HAP-1 (cell line): ENCODE data around the gene ERO1B.

ENCODE experiments used
- DNase-seq, 2 experiments: peaks; one replicate each; pipeline ENCODE4 v3.0.0-alpha.2; 2016 to 2020; ENCODE audit warnings: low spot score in 2 of 2
- H3K27me3 ChIP-seq: fragments of 250-450 bp; sonication (Bioruptor Pico); 2 replicates; pipeline ENCODE4 v1.5.1; 2020; ENCODE audit warnings: low read depth, mild to moderate bottlenecking, moderate library complexity
- H3K36me3 ChIP-seq: fragments of 250-450 bp; sonication (Bioruptor Pico); replicated peaks from 2 replicates; pipeline ENCODE4 v1.5.1; 2020; ENCODE audit warnings: mild to moderate bottlenecking
- H3K4me1 ChIP-seq: fragments of 250-450 bp; sonication (Bioruptor Pico); 2 replicates; pipeline ENCODE4 v1.5.1; 2020; ENCODE audit warnings: mild to moderate bottlenecking
- H3K4me3 ChIP-seq: fragments of 250-450 bp; sonication (Bioruptor Pico); 2 replicates; pipeline ENCODE4 v1.5.1; 2020; ENCODE audit warnings: mild to moderate bottlenecking, moderate library complexity
- H3K9me3 ChIP-seq: fragments of 250-450 bp; sonication (Bioruptor Pico); 2 replicates; pipeline ENCODE4 v1.5.1; 2020; ENCODE audit warnings: mild to moderate bottlenecking, moderate library complexity
- in situ Hi-C: fragments of 300-500 bp; cut with MboI; formaldehyde crosslinking; loops from 3 replicates; pipeline ENCODE4 v1.14.3; 2020; ENCODE audit warnings: low sequenced_read_pairs, inconsistent platforms, mixed read lengths

The ERO1B gene

DNA sequence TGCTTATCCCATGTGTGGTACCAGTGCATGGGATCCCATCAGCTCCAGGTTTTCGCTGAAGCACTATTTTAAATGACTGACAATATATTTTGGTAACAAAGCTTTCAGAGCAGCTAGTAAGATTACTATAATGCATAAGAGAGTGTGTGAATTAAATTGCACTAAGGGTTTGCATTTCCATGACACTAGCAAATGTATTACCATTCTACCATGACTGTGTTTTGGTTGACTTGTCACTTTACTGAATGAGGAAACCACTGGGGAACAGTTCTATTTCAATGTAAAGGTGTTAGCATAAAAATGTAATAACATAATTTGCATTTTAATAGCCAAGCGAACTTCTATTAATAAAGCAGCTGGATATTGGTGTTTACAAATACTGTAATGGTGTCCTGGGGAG lies 31.7 kb upstream of the ERO1B start:
- Histone ChIP-seq H3K4me1 (peaks cover 12% of the 10 kb centered on the region), H3K27me3 (no peaks in the 10 kb centered on the region), H3K36me3 (no peaks in the 10 kb centered on the region), H3K9me3 (no peaks in the 10 kb centered on the region), H3K4me3 (no peak overlapping the region)
- DNase-seq: peak; percentile 28 to 88
- in situ Hi-C loops: no loop called here

DNA sequence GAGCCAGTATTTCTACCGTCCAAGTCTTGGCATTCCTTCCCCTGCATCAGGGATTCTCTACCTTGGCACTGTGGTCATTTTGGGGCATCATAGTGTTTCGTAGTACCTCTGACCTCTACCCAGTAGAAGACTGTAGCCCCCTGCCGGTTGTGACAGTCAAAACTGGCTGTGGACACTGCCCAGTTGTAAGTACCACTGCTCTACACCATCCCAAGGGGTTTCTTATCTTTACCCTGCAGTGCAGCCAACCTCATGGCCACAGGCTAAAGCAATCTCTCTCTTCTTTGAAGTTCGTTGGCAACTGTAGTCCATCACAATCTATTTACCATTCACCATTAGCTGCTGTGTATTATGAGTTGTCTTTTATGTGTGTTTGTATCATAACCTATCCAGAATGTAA lies 29.3 kb upstream of the ERO1B start:
- Histone ChIP-seq H3K4me1 (peaks cover 12% of the 10 kb centered on the region), H3K9me3 (no peaks in the 10 kb centered on the region), H3K4me3 (no peak overlapping the region), H3K27me3 (no peaks in the 10 kb centered on the region), H3K36me3 (no peaks in the 10 kb centered on the region)
- peak in 1 of 2 experiments; percentile 15 for DNase-seq
- in situ Hi-C loops: no loop called here

DNA sequence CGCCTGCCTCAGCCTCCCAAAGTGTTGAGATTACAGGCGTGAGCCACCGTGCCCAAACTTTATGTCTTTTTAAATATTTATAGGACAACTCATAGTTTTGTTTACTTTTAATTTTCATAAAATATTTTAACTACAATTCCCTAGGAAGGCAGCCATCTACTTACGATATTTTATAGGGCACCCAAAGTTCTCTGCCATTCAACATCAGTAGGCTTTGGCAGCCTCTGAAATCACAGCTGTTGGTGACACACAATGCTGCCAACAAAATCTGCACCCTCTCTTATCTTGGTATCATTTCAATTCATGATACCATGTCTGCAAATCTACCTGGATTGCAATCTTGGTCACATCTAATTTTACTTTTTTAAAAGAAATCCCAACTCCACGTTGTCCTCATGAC lies 27.1 kb upstream of the ERO1B start:
- no peak for DNase-seq
- Histone ChIP-seq H3K4me3 (no peak overlapping the region), H3K4me1 (peaks cover 6% of the 10 kb centered on the region), H3K27me3 (no peaks in the 10 kb centered on the region), H3K36me3 (no peaks in the 10 kb centered on the region), H3K9me3 (no peaks in the 10 kb centered on the region)
- in situ Hi-C loops: no loop called here

DNA sequence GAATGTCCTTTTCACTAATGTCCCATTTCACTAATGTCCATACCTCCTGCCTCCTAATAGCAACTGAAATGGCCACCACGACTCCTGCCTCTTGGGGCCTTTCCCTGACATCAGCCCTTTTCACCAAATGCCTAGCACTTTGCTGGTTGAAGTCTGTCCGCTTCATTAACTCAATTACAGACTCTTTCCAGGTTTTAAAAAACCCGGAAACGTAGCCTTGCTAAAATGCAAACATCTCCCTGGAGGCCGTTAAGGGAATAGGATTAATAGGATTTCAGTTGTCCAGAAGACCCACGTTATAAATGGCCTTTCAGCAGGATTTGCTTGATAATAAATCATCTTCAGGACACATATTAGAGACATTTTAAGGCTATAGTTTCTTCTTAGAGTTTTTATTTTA lies 25.7 kb upstream of the ERO1B start:
- no peak for DNase-seq
- Histone ChIP-seq H3K9me3 (no peaks in the 10 kb centered on the region), H3K4me3 (no peak overlapping the region), H3K4me1 (no peaks in the 10 kb centered on the region), H3K27me3 (no peaks in the 10 kb centered on the region), H3K36me3 (no peaks in the 10 kb centered on the region)
- in situ Hi-C loops: no loop called here

DNA sequence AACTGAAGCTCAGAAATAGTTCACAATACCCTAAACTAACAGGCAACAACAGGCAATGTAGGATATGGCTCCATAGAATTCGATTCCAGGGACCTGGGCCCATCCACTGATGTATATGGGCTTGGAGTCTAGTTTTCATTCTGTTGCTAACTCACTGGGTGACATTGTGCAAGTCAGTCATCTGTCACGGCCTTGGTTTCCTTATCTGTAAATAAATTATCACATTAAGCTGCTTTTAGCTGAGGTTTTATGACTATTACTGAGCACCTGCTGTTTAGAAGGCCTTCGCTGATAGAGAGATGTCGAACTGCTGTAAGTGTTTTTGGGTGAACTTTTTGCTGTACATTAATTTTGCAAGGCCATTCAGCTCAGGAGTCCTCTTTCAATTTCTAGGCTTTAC lies 22.9 kb upstream of the ERO1B start:
- H3K4me3 ChIP-seq: no peak overlapping the region
- in situ Hi-C loops: no loop called here
- H3K4me1 ChIP-seq: no peaks in the 10 kb centered on the region
- no peaks in the 10 kb centered on the region for H3K36me3 ChIP-seq
- DNase-seq: no peak
- no peaks in the 10 kb centered on the region for H3K9me3 ChIP-seq
- no peaks in the 10 kb centered on the region for H3K27me3 ChIP-seq

DNA sequence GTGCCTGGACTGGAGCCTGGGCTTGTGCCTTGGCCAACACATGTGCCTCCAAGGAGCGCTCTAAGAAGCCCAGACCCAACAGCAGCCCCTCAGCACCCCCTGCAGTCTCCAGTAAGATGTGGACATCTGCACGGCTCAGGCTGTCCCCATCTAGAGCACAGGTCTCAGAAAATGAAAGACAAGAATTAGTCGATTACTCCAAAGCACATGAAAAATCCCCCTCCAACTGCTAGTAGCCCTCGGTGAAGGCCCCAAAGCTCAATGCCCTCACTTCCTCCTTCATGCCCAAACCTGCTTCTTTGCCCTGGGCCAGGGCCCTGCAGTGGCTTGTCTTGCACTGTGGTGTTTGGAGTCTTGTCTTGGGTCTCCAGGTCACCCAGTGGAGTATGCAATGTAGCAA lies 21.9 kb upstream of the ERO1B start:
- Histone ChIP-seq H3K4me3 (no peak overlapping the region), H3K36me3 (no peaks in the 10 kb centered on the region), H3K4me1 (no peaks in the 10 kb centered on the region), H3K9me3 (no peaks in the 10 kb centered on the region), H3K27me3 (no peaks in the 10 kb centered on the region)
- in situ Hi-C loops: no loop called here
- no peak for DNase-seq

DNA sequence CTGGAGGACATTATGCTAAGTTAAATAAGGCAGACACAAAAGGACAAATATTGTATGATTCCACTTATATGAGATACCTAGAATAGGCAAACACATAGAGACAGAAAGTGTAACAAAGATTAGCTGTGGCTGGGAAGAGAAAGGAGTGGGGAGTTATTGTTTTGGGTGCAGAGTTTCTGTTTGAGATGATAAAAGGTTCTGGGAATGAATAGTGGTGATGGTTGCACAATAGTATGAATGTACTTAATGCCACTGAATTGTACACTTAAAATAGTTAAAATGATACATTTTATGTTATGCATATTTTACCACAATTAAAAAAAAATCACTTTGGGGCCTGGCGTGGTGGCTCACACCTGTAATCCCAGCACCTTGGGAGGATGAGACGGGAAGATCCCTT lies 21.2 kb upstream of the ERO1B start:
- Histone ChIP-seq H3K4me3 (no peak overlapping the region), H3K9me3 (no peaks in the 10 kb centered on the region), H3K36me3 (no peaks in the 10 kb centered on the region), H3K4me1 (no peaks in the 10 kb centered on the region), H3K27me3 (no peaks in the 10 kb centered on the region)
- no peak for DNase-seq
- in situ Hi-C loops: no loop called here

DNA sequence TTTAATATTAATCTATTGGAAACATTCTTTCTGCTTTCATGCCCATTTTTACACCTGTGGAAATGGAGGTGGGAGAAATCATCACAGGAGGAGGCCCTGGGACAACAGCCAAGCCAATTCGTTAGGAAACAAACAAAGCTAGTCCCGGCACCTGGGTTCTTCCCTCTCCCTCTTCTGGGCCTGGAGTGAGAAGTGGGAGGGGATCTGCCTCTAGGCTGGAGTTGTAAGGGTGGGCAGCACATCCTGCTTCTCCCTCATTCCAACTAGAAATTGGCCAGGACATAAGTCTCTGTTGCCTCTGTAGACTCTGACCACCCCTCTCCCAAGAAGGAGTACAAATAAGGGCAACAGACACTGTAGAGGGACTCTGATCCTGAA lies 20.2 kb upstream of the ERO1B start:
- in situ Hi-C loops: no loop called here
- Histone ChIP-seq H3K9me3 (no peaks in the 10 kb centered on the region), H3K4me3 (no peak overlapping the region), H3K27me3 (no peaks in the 10 kb centered on the region), H3K4me1 (no peaks in the 10 kb centered on the region), H3K36me3 (no peaks in the 10 kb centered on the region)
- no peak for DNase-seq

DNA sequence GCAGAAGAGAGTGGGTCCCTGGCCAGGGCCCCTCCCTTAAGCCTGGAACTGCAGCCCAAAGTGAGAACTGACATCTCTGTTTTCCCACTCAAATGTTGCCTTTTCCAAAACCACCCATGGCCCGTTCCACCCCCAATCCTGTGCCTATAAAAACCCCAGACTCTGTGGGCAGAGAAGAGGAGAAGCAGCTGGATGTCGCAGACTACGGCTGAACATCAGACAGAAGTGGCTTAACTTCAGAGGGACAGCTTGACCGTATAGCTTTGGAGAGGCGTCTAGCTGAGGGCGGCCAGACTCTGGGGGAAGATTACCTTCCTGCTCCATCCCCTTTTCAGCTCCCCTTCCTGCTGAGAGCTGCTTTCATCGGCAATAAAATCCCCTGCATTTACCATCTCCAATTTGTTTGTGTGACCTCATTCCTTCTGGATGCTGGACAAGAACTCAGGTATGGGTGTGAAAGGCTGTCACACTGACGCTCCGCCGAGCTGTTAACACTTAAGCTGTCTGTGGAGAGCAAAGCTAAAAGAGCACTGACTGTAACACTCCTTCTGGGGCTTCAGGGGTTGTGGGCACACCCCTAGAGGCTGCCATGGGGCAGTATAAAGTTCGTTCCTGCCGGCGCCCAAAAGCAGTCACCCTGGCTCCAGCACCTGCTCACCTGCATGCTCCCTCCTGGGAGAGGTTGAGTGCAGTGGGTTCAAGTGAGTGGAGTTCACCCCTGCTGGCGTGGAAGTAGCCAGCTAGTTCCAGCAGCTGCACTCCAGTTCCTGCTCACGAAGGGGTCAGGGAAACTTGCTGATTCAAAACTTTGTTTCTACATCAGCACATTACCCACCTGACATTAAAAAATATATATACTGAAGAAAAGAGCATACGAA lies 19.6 kb upstream of the ERO1B start:
- no peak for DNase-seq
- no peaks in the 10 kb centered on the region for H3K27me3 ChIP-seq
- in situ Hi-C loops: no loop called here
- no peak overlapping the region for H3K4me3 ChIP-seq
- H3K9me3 ChIP-seq: no peaks in the 10 kb centered on the region
- no peaks in the 10 kb centered on the region for H3K36me3 ChIP-seq
- no peaks in the 10 kb centered on the region for H3K4me1 ChIP-seq

DNA sequence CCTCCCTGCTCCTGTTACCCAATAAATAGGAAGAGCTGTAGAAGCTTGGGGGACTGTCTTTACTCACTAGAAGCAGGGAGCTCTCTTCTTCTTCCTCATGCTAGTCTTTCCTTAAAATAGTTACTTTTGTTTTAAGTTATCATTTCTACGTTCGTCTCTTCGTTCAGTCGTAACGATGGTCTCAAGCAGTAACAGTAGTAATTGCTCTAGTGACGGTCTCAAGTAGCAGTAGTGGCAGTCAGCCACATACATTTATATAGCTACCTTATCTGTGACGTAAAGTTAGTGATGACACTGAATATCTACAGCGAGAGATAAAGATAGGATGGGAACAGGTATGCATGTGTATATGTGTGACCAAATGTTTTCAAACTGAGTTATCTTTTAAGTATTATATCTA lies 15.4 kb upstream of the ERO1B start:
- no peak for DNase-seq
- Histone ChIP-seq H3K27me3 (no peaks in the 10 kb centered on the region), H3K4me1 (no peaks in the 10 kb centered on the region), H3K4me3 (no peak overlapping the region), H3K9me3 (no peaks in the 10 kb centered on the region), H3K36me3 (no peaks in the 10 kb centered on the region)
- in situ Hi-C loops: no loop called here

DNA sequence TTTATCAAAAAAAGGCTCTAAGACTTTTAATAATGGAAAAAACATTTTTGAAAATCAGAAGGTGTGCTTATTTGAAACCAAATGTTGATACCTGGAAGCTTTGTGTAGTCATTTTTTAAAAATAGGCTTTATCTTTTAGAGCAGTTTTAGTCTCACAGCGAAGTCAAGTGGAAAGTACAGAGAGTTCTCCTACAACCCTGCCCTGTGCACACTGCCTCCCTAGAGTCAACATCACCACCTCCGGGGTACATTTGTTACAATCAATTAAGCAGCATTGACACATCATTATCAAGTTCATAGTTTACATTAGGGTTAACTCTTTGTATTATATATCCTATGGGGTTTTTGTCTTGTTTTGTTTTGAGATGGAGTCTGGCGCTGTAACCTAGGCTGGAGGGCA lies 10.7 kb upstream of the ERO1B start:
- Histone ChIP-seq H3K9me3 (no peaks in the 10 kb centered on the region), H3K4me3 (no peak overlapping the region), H3K27me3 (0 out of 2 replicates have a peak, but pooled peaks cover 3% of the 10 kb centered on the region), H3K36me3 (no peaks in the 10 kb centered on the region), H3K4me1 (peaks cover 2% of the 10 kb centered on the region; the same call in 1 of the 2 replicates)
- DNase-seq: no peak
- in situ Hi-C loops: no loop called here

DNA sequence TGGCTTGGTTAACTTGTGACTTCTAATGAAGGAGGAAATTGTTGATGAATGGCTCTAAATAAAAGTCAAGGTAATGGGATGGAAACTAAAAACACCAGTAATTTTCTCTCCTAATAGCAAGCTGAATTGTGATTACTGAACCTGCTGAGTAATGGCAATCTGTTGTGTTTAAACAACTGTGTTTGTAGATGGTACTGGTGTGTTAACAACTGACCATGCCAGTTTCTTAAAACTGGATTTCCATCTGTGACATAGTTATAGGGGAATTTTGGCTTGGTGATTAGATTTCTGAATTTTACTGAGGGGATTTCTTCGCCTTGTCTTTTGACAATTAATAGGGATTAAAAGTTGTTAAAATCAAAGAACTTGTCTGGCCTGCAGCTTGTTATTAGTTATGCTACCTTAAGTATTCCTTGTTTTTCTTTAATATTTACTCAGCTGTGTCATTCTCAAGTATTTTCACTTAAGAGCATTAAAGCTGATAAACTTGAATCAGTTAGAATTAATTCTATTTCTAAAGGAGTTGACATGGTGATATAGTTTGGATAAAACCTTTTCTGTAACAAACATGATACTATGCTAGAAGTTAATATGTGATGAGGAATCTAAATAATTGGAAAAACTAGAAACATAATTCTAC lies 7.9 kb upstream of the ERO1B start:
- no peaks in the 10 kb centered on the region for H3K9me3 ChIP-seq
- DNase-seq: no peak
- H3K36me3 ChIP-seq: no peaks in the 10 kb centered on the region
- in situ Hi-C loops: no loop called here
- peaks cover 4% of the 10 kb centered on the region; the same call in 1 of the 2 replicates for H3K4me1 ChIP-seq
- no peak overlapping the region for H3K4me3 ChIP-seq
- H3K27me3 ChIP-seq: 0 out of 2 replicates have a peak, but pooled peaks cover 3% of the 10 kb centered on the region

DNA sequence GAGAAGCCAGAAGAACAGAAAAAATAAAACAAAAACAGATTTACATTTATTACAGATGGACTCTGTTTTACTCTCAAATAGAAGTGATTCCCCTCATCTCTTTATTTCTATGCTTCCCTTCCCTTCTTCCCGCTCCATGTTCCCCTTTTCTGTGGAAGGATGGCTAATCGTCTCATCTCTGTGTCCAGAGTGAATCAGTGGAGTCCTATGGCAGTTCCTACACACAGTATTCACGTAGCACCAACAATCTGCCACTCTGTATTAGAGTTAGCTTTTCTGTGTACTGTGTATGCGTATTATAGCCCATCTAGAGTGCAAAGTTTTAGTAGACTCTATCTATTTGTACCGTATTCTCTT lies 6.8 kb upstream of the ERO1B start:
- Histone ChIP-seq H3K4me1 (peaks cover 11% of the 10 kb centered on the region), H3K9me3 (no peaks in the 10 kb centered on the region), H3K36me3 (no peaks in the 10 kb centered on the region), H3K27me3 (0 out of 2 replicates have a peak, but pooled peaks cover 3% of the 10 kb centered on the region), H3K4me3 (no peak overlapping the region)
- no peak for DNase-seq
- in situ Hi-C loops: no loop called here

DNA sequence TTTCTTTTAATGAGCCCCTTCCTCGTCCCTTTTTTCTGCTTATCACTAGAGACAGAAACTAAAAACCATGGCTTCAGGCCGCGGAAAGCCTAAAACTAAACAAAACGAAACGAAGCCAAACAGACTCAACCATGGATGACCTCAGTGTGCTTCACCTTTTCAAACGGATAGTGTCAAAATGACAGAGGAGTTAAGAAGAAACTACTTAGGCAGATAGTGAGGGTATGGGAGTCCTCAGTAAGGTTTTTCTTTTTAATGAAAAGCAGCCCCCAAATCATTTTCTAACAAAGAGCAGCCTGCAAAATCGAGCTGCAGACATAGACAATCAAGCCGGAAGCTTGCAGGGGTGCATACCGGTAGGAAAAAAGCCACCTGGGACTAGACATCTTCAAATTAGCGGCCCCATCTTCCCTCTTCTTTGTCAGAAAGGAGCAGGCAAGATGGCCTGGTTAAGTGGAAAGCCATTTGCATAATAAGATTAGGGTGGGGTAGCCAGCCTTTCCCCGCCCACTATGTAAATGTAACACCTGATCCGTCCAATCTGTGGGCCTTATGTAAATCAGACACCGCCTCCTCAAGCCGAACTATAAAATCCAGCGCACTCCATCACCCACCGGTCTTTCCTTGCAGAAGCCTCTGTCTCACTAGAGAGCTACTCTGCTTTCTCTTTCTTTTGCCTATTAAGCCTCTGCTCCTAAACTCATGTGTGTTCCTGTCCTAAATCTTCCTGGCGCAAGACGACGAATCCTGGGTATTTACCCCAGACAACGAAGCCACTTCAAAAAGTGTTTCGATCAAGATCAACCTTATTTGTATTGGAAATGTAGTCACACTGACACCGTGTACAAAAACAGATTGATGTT lies 6.2 kb upstream of the ERO1B start:
- Histone ChIP-seq H3K9me3 (no peaks in the 10 kb centered on the region), H3K36me3 (no peaks in the 10 kb centered on the region), H3K27me3 (0 out of 2 replicates have a peak, but pooled peaks cover 3% of the 10 kb centered on the region), H3K4me1 (peaks cover 11% of the 10 kb centered on the region), H3K4me3 (no peak overlapping the region)
- in situ Hi-C loops: no loop called here
- DNase-seq: peak in 1 of 2 experiments; percentile 62
